HG03045 (cell line): ENCODE data around the gene DPP8.
"Not testable (repeated sequence)": the region's sequence is repeated elsewhere in the genome, so short reads cannot be mapped to it uniquely, and the experiment has no call there.

Source experiments
- ATAC-seq: cut with Tn5 transposase; IDR thresholded peaks from one replicate; pipeline ENCODE4 v1.9.1; 2021; ENCODE audit warnings: mild to moderate bottlenecking, moderate library complexity; ENCODE audit not compliant: unreplicated experiment

Gene DPP8

GRCh38 chr15:65525622-65526021 lies 8.1 kb upstream of the DPP8 start:
- ATAC-seq, result no peak

- no peak for ATAC-seq
These were observed 6.7 kb upstream of the DPP8 start for GRCh38 chr15:65524226-65524625.

DNA sequence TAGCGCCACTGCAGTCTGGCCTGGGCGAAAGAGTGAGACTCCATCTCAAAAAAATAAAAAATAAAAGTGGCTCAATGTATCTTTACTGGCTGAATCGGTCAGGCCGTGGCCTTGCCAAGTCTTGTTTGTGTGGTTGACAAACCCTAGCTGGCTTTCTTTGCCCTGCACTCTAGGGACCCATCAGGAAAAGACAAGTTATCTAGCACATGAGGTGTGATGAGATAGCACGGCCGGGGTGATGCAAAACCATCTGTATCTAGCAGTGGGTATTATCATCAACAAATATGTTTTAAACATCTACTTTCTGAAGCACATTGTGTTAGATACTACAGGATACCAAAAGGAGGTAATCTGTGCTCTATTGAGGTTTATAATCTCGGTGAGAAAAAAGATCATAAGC lies 3.9 kb upstream of the DPP8 start:
- no peak for ATAC-seq

- no peak for ATAC-seq
These were observed 1.3 kb upstream of the DPP8 start for GRCh38 chr15:65518633-65519285.

DNA sequence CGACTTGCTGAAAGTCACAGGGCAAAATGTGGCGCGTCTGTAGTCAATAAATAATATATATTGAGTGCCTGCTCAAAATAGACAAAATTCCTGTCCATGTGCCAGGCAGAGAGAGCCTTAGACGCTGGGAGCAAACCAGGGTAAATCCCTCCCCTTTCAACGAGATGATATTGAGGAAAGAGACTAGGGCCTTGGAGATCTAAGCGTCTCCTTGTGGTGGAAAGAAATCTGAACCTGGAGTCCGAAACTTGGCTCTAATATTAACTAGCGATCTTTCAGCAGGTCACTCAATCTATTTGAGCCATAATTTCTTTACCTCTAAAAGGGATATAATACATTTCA lies 348 bp upstream of the DPP8 start:
- no peak for ATAC-seq

DNA sequence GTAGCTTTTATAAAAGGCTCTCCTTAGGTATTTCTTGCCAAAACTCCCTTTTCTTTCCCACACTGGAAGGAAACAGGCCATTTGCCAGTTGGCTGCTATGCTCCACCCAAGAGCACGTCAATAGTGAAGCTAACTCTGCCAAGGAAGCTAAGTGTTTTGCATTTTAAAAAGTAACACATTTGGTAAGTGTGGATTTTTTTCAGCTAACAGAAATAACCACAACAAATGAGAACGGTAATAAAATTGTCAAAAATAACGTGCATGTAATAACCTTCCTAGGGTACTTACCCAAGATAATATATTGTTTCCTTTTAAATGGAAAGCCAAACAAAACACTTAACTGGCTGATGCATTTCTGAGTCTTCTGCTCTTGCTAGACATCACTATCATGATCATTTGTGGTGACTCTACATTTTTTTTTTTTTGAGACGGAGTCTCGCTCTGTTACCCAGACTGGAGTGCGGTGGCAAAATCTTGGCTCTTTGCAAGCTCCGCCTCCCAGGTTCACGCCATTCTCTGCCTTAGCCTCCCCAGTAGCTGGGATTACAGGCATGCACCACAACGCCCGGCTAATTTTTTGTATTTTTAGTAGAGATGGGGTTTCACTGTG lies 4.6 kb downstream of the DPP8 start:
- no peak for ATAC-seq

GRCh38 chr15:65512189-65512588 lies 5.3 kb downstream of the DPP8 start:
- ATAC-seq, result no peak

DNA sequence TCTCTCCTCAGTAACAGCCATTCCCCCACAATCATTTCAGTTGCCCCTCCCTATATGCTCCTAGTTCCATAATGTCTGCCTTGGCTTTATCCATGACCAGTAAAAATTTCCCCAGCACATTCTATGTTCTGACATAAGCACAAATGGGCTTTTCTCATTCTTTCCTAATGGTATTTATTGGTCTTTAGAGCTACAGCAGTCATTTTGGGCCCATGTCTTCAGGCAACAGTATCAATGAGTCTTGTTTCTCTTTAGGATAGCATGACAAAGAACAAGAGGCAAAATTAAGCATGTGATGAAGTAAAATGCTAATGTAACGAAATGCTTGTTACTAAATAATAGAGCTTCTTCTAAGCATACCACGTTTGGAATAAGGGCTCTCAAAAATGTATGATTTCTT lies 8.2 kb downstream of the DPP8 start:
- no peak for ATAC-seq

GRCh38 chr15:65494076-65494475 lies 23.4 kb downstream of the DPP8 start:
- ATAC-seq, result no peak

DNA sequence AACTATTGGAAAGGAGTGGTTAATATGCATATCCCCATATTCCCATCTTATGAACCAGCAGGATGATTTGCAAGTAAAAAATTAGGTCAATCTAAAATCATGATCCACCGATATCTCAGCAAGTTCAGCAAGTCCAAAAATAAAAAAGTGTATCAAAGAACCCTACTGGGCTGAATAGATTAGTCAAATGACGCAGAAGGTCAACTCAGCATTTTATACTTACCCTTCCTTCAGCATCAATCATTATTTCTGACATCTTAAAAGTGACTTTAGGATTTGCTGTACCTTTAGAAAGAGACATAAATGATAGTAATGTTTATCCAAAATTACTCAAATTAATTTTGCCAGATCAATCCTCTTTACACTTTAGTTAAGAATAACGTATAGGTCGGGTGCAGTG lies 32.6 kb downstream of the DPP8 start:
- ATAC-seq, result no peak

GRCh38 chr15:65476903-65477302 lies 40.6 kb downstream of the DPP8 start:
- no peak for ATAC-seq

- ATAC-seq, result no peak
These were observed 46.6 kb downstream of the DPP8 start for GRCh38 chr15:65470866-65471265.

DNA sequence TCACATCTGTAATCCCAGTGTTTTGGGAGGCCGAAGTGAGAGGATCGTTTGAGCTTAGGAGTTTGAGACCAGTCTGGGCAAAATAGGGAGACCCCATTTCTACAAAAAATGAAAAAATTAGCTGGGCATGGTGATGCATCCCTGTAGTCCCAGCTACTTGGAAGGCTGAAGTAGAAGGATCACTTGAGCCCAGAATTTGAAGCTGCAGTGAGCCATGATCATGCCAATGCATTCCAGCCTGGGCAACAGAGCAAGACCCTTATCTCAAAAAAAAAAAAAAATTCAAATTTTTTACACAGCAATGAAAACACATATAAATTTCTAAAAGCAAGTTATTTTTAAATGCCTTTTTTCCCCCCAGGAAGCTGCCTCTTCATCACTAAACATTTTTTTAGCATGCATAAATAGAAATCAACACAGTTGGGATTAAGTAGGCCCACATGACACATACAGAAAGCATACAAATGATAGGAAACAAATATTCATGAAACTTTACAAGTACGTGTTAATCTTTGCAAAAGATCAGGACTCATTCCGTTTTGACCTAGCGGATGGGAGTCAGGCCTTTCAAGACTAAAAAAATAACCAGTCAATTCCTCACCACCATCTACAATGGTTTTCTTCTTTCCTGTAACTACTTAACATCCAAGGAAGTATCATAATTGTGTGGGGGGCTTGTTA lies 49.1 kb downstream of the DPP8 start:
- ATAC-seq, result no peak

DNA sequence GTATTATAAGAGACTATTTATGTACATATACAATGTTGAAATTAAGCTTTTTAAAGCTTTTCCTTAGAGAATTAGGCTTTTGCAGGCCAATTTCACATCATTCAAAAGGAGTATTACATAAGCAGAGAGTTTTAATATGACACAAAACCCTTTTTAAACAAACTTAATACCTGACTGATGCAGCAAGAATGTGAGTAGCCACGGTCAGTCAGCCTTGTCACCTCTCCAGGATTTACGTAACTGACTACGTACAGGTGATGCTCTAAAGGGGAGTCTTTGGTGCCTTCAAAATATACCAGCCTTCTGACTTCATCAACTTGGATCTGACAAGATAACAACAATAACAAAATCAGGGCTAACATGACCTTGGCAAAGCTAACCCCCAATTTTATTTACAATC lies 50.6 kb downstream of the DPP8 start:
- no peak for ATAC-seq

DNA sequence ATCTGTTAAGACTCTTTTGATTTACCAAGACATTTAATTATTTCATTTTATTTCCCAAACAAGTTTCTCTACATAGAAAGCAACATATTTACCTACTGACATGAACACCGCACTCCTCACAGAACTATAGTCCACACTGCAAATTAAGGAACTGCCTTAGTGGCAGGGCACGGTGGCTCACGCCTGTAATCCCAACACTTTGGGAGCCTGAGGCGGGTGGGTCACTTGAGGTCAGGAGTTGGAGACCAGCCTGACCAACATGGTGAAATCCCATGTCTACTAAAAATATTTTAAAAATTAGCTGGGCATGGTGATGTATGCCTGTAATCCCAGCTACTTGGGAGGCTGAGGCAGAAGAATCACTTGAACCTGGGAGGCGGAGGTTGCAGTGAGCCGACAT lies 54.4 kb downstream of the DPP8 start:
- ATAC-seq, result not testable (repeated sequence)

DNA sequence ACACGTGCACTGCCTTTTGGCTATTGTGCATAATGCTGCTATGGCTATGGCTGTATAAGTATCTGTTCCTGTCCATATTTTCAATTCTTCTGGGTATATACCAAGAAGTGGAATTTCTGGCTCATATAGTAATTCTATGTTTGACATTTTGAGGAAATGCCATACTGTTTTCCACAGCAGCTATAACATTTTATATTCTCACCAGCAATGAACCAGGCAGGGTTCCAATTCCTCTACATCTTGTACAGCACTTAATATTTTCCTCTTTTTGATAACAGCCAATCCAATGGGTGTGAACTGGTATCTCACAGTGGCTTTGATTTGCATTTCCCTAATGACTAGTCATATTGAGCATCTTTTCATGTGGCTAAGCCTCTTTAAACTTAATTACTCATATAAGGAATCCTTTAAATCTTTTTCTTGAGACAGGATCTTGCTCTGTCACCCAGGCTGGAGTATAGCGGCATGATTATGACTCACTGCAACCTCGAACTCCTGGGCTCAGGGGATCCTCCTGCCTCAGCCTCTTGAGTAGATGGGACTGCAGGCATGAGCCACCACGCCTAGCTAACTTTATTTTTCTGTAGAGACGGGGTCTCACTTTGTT lies 56.6 kb downstream of the DPP8 start:
- ATAC-seq, result no peak

- ATAC-seq, result not testable (repeated sequence)
These were observed 62.2 kb downstream of the DPP8 start for GRCh38 chr15:65455256-65455655.

GRCh38 chr15:65451989-65452388 lies 65.5 kb downstream of the DPP8 start:
- no peak for ATAC-seq

DNA sequence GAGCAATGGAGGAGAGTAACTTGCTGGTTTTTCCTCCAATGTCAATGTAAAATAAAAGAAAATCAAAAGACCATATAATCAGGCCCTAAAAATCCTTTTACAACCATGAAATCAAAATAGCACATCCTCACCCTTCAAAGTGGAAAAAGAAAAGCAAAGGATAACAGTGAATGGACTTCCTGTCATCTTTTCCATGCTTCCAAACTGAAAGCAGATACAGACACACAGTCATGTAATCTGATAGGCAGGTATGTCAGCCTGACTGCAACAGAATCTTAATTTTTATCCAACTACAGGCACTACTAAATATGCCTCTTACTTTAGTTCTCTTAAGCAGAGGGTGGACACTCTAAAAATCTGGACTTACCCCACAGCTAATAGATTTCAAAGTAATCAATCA lies 66.9 kb downstream of the DPP8 start:
- ATAC-seq, result no peak

GRCh38 chr15:65447145-65447544 lies 70.3 kb downstream of the DPP8 start:
- ATAC-seq, result no peak

DNA sequence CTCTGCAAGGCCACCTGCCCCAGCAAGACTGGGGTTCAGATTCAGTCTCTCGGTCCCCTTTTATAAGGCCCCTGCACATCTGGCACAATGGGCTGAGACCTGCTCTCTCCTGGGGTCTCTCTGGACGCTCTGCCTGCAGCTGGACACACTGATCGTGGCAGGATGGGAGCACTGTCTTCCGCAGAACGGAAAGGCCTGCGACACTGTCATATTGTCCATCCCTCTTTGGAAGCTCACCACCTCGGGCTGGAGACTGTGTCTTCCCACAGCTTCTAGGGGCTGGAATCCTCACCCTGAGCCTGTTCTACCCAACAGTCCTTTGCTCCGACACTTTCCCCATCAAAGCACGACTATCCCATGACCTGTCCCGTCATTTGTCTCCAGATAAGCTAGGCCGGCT lies 83.3 kb downstream of the DPP8 start:
- no peak for ATAC-seq

GRCh38 chr15:65431731-65432130 lies 85.8 kb downstream of the DPP8 start:
- ATAC-seq, result no peak
